Stimulated activated CD8-positive, alpha-beta memory T cell treated with anti-CD3 and anti-CD28 coated beads, Interleukin-12 subunit alpha, Interleukin-12 subunit beta, amount 100 ng/mL, for 24 hours (primary cell): ENCODE measurements around the gene FBP1.
"Not testable (repeated sequence)": the region's sequence is repeated elsewhere in the genome, so short reads cannot be mapped to it uniquely, and the experiment has no call there.

Experiments used
- DNase-seq: peaks from one replicate; pipeline ENCODE4 v3.0.0-alpha.2; 2020; ENCODE audit errors: extremely low read depth

FBP1 gene

GRCh38 chr9:94577036-94577435, 62.3 kb downstream of the FBP1 start:
- DNase-seq: no peak

- no peak for DNase-seq
Observed at GRCh38 chr9:94576131-94576530, 63.2 kb downstream of the FBP1 start.

- DNase-seq: no peak
Observed at GRCh38 chr9:94568972-94569712, 70.2 kb downstream of the FBP1 start.

- no peak for DNase-seq
Observed at GRCh38 chr9:94568250-94568889, 70.9 kb downstream of the FBP1 start.

- DNase-seq: no peak
Observed at GRCh38 chr9:94567271-94567670, 72.0 kb downstream of the FBP1 start.

- no peak for DNase-seq
Observed at GRCh38 chr9:94566550-94566949, 72.8 kb downstream of the FBP1 start.

- DNase-seq: not testable (repeated sequence)
Observed at GRCh38 chr9:94564279-94564678, 75.0 kb downstream of the FBP1 start.

- DNase-seq: no peak
Observed at GRCh38 chr9:94563548-94563947, 75.8 kb downstream of the FBP1 start.

- DNase-seq: no peak
Observed at GRCh38 chr9:94560237-94560636, 79.1 kb downstream of the FBP1 start.

- no peak for DNase-seq
Observed at GRCh38 chr9:94557376-94557775, 81.9 kb downstream of the FBP1 start.

GRCh38 chr9:94554439-94555331, 84.6 kb downstream of the FBP1 start, which contains the start of gene PCAT7:
Gene PCAT7, plus strand, starts transcription at chr9:94555083.
- no peak for DNase-seq

GRCh38 chr9:94554078-94554438, 85.3 kb downstream of the FBP1 start:
- no peak for DNase-seq
